Neural progenitor cell (in vitro differentiated cells): ENCODE data around the gene NCOA3.

Experiments used
- EZH2 ChIP-seq: fragments of 200-600 bp; sonication (generic); IDR thresholded peaks from 2 replicates; pipeline ENCODE4 v1.6.1; 2017; ENCODE audit warnings: antibody characterized with exemption, mild to moderate bottlenecking, moderate library complexity
- EZH2phosphoT487 ChIP-seq: fragments of 200-600 bp; sonication (generic); IDR thresholded peaks from 2 replicates; pipeline ENCODE4 v1.6.1; 2017; ENCODE audit warnings: antibody characterized with exemption
- TF ChIP-seq, protein P1 (sequence below): fragments of 200-600 bp; sonication (generic); IDR thresholded peaks from 2 replicates; pipeline ENCODE4 v1.5.1; 2017; ENCODE audit warnings: antibody characterized with exemption, mild to moderate bottlenecking

GRCh38 chr20:47559141-47559540 lies 57.5 kb downstream of the NCOA3 start:
- TF ChIP-seq, protein P1, sequence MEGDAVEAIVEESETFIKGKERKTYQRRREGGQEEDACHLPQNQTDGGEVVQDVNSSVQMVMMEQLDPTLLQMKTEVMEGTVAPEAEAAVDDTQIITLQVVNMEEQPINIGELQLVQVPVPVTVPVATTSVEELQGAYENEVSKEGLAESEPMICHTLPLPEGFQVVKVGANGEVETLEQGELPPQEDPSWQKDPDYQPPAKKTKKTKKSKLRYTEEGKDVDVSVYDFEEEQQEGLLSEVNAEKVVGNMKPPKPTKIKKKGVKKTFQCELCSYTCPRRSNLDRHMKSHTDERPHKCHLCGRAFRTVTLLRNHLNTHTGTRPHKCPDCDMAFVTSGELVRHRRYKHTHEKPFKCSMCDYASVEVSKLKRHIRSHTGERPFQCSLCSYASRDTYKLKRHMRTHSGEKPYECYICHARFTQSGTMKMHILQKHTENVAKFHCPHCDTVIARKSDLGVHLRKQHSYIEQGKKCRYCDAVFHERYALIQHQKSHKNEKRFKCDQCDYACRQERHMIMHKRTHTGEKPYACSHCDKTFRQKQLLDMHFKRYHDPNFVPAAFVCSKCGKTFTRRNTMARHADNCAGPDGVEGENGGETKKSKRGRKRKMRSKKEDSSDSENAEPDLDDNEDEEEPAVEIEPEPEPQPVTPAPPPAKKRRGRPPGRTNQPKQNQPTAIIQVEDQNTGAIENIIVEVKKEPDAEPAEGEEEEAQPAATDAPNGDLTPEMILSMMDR: no peak
- TF ChIP-seq EZH2 (no peak), EZH2phosphoT487 (no peak)
